ENCODE data around the gene TEN1.

TEN1 gene

GRCh38 chr17:76007850-76008165 is 28.8 kb downstream of the TEN1 start:
- H3K9me3 ChIP-seq (replicated peaks; ENCODE audit: insufficient read depth, low read length): no peaks in the 10 kb centered on the region

GRCh38 chr17:76008208-76008607 is 29.2 kb downstream of the TEN1 start:
- no peaks in the 10 kb centered on the region for H3F3A ChIP-seq (ENCODE audit: insufficient read depth, low read length)
- no peaks in the 10 kb centered on the region for H3K9me3 ChIP-seq (replicated peaks; ENCODE audit: insufficient read depth, low read length)
- H3K27me3 ChIP-seq (replicated peaks; ENCODE audit: insufficient read depth, low read length): peaks cover 29% of the 10 kb centered on the region
- no peaks in the 10 kb centered on the region for H3K4me1 ChIP-seq (ENCODE audit: low read length)
- H3K9me2 ChIP-seq (replicated peaks; ENCODE audit: insufficient read depth, low read length): no peaks in the 10 kb centered on the region
- no peak overlapping the region for H3K4me2 ChIP-seq (ENCODE audit: low read depth, low read length)
- H2AFZ ChIP-seq (ENCODE audit: low read length): no peak overlapping the region
- no peaks in the 10 kb centered on the region for H3K79me2 ChIP-seq (ENCODE audit: low read length)
- H4K20me1 ChIP-seq (ENCODE audit: insufficient read depth, low read length): no peaks in the 10 kb centered on the region
- TF ChIP-seq EZH2phosphoT487 (IDR thresholded peaks at IDR 0.05; ENCODE audit: low read length) (no peak), CTCF (IDR thresholded peaks at IDR 0.05; ENCODE audit: low read length) (no peak), EZH2 (optimal IDR thresholded peaks at IDR 0.05; ENCODE audit: low read depth, low read length) (no peak)
- DNase-seq: no peak
- H3K36me3 ChIP-seq (replicated peaks; ENCODE audit: insufficient read depth, low read length): no peaks in the 10 kb centered on the region
- no peak overlapping the region for H3K27ac ChIP-seq (ENCODE audit: low read length)
- H3K9ac ChIP-seq (ENCODE audit: low read length): no peak overlapping the region
- H3K4me3 ChIP-seq (ENCODE audit: low read length): no peak overlapping the region

More at GRCh38 chr17:76007850-76008165, 28.8 kb downstream of the TEN1 start:
- H3K36me3 ChIP-seq (replicated peaks; ENCODE audit: insufficient read depth, low read length): no peaks in the 10 kb centered on the region
- no peak overlapping the region for H3K4me3 ChIP-seq (ENCODE audit: low read length)
- H4K20me1 ChIP-seq (ENCODE audit: insufficient read depth, low read length): no peaks in the 10 kb centered on the region
- no peaks in the 10 kb centered on the region for H3F3A ChIP-seq (ENCODE audit: insufficient read depth, low read length)
- no peak for TF ChIP-seq CTCF (IDR thresholded peaks at IDR 0.05; ENCODE audit: low read length)
- TF ChIP-seq EZH2 (optimal IDR thresholded peaks at IDR 0.05; ENCODE audit: low read depth, low read length): no peak
- no peak for TF ChIP-seq EZH2phosphoT487 (IDR thresholded peaks at IDR 0.05; ENCODE audit: low read length)
- peaks cover 29% of the 10 kb centered on the region for H3K27me3 ChIP-seq (replicated peaks; ENCODE audit: insufficient read depth, low read length)
- no peaks in the 10 kb centered on the region for H3K9me2 ChIP-seq (replicated peaks; ENCODE audit: insufficient read depth, low read length)
- no peaks in the 10 kb centered on the region for H3K4me1 ChIP-seq (ENCODE audit: low read length)
- no peak overlapping the region for H2AFZ ChIP-seq (ENCODE audit: low read length)
- H3K4me2 ChIP-seq (ENCODE audit: low read depth, low read length): no peak overlapping the region
- H3K27ac ChIP-seq (ENCODE audit: low read length): no peak overlapping the region
- no peak overlapping the region for H3K9ac ChIP-seq (ENCODE audit: low read length)
- H3K79me2 ChIP-seq (ENCODE audit: low read length): no peaks in the 10 kb centered on the region
- no peak for DNase-seq

- Histone ChIP-seq H3K4me1 (ENCODE audit: low read length) (no peaks in the 10 kb centered on the region), H3K27ac (ENCODE audit: low read length) (no peak overlapping the region), H3K27me3 (replicated peaks; ENCODE audit: insufficient read depth, low read length) (peaks cover 29% of the 10 kb centered on the region), H2AFZ (ENCODE audit: low read length) (no peak overlapping the region), H3F3A (ENCODE audit: insufficient read depth, low read length) (no peaks in the 10 kb centered on the region), H3K36me3 (replicated peaks; ENCODE audit: insufficient read depth, low read length) (no peaks in the 10 kb centered on the region), H3K9ac (ENCODE audit: low read length) (no peak overlapping the region), H3K79me2 (ENCODE audit: low read length) (no peaks in the 10 kb centered on the region), H3K9me2 (replicated peaks; ENCODE audit: insufficient read depth, low read length) (no peaks in the 10 kb centered on the region), H4K20me1 (ENCODE audit: insufficient read depth, low read length) (no peaks in the 10 kb centered on the region), H3K4me3 (ENCODE audit: low read length) (no peak overlapping the region), H3K4me2 (ENCODE audit: low read depth, low read length) (no peak overlapping the region), H3K9me3 (replicated peaks; ENCODE audit: insufficient read depth, low read length) (no peaks in the 10 kb centered on the region)
- DNase-seq: no peak
- TF ChIP-seq EZH2phosphoT487 (IDR thresholded peaks at IDR 0.05; ENCODE audit: low read length) (no peak), EZH2 (optimal IDR thresholded peaks at IDR 0.05; ENCODE audit: low read depth, low read length) (no peak), CTCF (IDR thresholded peaks at IDR 0.05; ENCODE audit: low read length) (no peak)
These were observed 29.8 kb downstream of the TEN1 start for GRCh38 chr17:76008630-76009425.

Data from MM.1S (cell line).